Measurements from ENCODE around the gene DNAH3. TPM values are rescaled to one million over a fixed set of nuclear protein-coding genes. Genes with fewer than 3 reads are reported as not detected.

DNAH3 gene
- total and polyA plus RNA-seq, 2 of the 8 experiments (the other 6 are each of a cell fraction or from before 2014, with no cell fraction given) = 0.57 to 0.71 TPM

- Histone ChIP-seq H3K23ac (ENCODE audit: insufficient read length) (no peak overlapping the region), H2BK15ac (ENCODE audit: low read length) (no peak overlapping the region), H4K5ac (ENCODE audit: insufficient read length, low read depth, low read length) (no peak overlapping the region), H4K20me1 (replicated peaks in 1 of 2; ENCODE audit: control insufficient read depth in 1 of 2, insufficient read depth in 2 of 2, low read length in 2 of 2) (no peaks in the 10 kb centered on the region), H3K4me1 (replicated peaks in 1 of 4; ENCODE audit: control insufficient read depth in 3 of 4, insufficient read depth in 4 of 4, low read length in 3 of 4) (no peaks in the 10 kb centered on the region; a peak in 1 of 7 replicates), H3K36me3 (ENCODE audit: control insufficient read depth in 2 of 4, insufficient read depth in 4 of 4, low read length in 3 of 4) (peaks cover 0 to 4% (median 2%) of the 10 kb centered on the region in 4 experiments; a peak in 2 of 8 replicates), H3K27me3 (replicated peaks in 1 of 4; ENCODE audit: control insufficient read depth in 3 of 4, extremely low read depth in 1 of 4, insufficient read depth in 3 of 4, low read length in 3 of 4) (no peaks in the 10 kb centered on the region), H2BK20ac (ENCODE audit: low read length) (no peak overlapping the region), H3K4me2 (ENCODE audit: insufficient read depth in 1 of 2, low read depth in 2 of 2, low read length in 2 of 2) (no peak overlapping the region), H2BK5ac (ENCODE audit: low read depth, low read length) (no peak overlapping the region), H2BK120ac (replicated peaks; ENCODE audit: low read depth, low read length) (no peak overlapping the region), H3K4me3 (ENCODE audit: extremely low read depth in 1 of 4, insufficient read depth in 2 of 4, low read depth in 3 of 4, low read length in 4 of 4) (no peak overlapping the region), H2BK12ac (ENCODE audit: low read depth, low read length) (no peak overlapping the region), H3K9me3 (ENCODE audit: insufficient read depth in 2 of 2, low read depth in 1 of 2, low read length in 1 of 2) (no peaks in the 10 kb centered on the region), H3K79me2 (ENCODE audit: control insufficient read depth in 1 of 2, insufficient read depth in 2 of 2, low read length in 2 of 2) (no peaks in the 10 kb centered on the region), H2AK5ac (ENCODE audit: low read depth, low read length) (no peak overlapping the region), H4K91ac (replicated peaks; ENCODE audit: insufficient read length, low read length) (no peak overlapping the region), H3K4ac (replicated peaks; ENCODE audit: insufficient read length, low read depth, low read length) (no peak overlapping the region), H3K9ac (replicated peaks in 1 of 4; ENCODE audit: extremely low read depth in 1 of 4, low read depth in 3 of 4, low read length in 3 of 4) (no peak overlapping the region), H2AFZ (ENCODE audit: low read length) (no peak overlapping the region), H3K18ac (ENCODE audit: extremely low read depth, low read length) (no peak overlapping the region), H3K14ac (ENCODE audit: insufficient read length) (no peak overlapping the region), H3K23me2 (ENCODE audit: low read depth, low read length) (no peaks in the 10 kb centered on the region; the same call in 1 of the 2 replicates), H3K27ac (ENCODE audit: low read depth, low read length) (no peak overlapping the region), H3K56ac (replicated peaks; ENCODE audit: insufficient read length, low read depth, low read length) (no peak overlapping the region), H4K8ac (ENCODE audit: extremely low read depth, insufficient read depth, low read length) (no peak overlapping the region), H3K79me1 (ENCODE audit: low read depth, low read length) (no peaks in the 10 kb centered on the region)
- DNase-seq (ENCODE audit: low read depth in 1 of 2, low spot score in 2 of 2) = no peak
- FAIRE-seq = no peak
- 84% methylated on average over 5 of the region's 5 CpGs; no CpG with 5 or more reads in 1 of the 2 experiments for WGBS, 2 experiments (ENCODE audit: extremely low coverage in 1 of 2, insufficient coverage in 1 of 2, insufficient read length in 1 of 2, insufficient replicate concordance in 2 of 2, low coverage in 1 of 2, low lambda C conversion rate in 2 of 2, missing lambda C conversion rate in 1 of 2)
- CTCF ChIA-PET (ENCODE audit: partially characterized antibody) = interaction anchor here (0.8 to 1.4 kb wide), 3 partner anchors 11 to 69 kb away, joined by 3 to 5 read pairs (median 5); no protein-coding TSS in a partner anchor
- POLR2A ChIA-PET (ENCODE audit: partially characterized antibody) = interaction anchor here (1.8 kb wide), 1 partner anchor 19 kb away, joined by 8 read pairs; the partner anchor contains the start of genes DCUN1D3 and LYRM1
- TF ChIP-seq TAF7 (optimal IDR thresholded peaks at IDR 0.05; ENCODE audit: borderline replicate concordance, low read depth, low read length) = no peak
- TF ChIP-seq KDM4A (IDR thresholded peaks at IDR 0.05; ENCODE audit: low read depth, low read length, severe bottlenecking) = no peak
- TF ChIP-seq, protein P1, sequence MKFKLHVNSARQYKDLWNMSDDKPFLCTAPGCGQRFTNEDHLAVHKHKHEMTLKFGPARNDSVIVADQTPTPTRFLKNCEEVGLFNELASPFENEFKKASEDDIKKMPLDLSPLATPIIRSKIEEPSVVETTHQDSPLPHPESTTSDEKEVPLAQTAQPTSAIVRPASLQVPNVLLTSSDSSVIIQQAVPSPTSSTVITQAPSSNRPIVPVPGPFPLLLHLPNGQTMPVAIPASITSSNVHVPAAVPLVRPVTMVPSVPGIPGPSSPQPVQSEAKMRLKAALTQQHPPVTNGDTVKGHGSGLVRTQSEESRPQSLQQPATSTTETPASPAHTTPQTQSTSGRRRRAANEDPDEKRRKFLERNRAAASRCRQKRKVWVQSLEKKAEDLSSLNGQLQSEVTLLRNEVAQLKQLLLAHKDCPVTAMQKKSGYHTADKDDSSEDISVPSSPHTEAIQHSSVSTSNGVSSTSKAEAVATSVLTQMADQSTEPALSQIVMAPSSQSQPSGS (IDR thresholded peaks at IDR 0.05; ENCODE audit: low read length) = no peak
- no peak for TF ChIP-seq YY1 (IDR thresholded peaks at IDR 0.05; ENCODE audit: low read depth, low read length)
- TF ChIP-seq CEBPB (IDR thresholded peaks at IDR 0.05; ENCODE audit: low read depth, low read length) = no peak
- no peak for TF ChIP-seq TEAD4 (IDR thresholded peaks at IDR 0.05; ENCODE audit: low read depth, low read length)
- TF ChIP-seq SP4 (IDR thresholded peaks at IDR 0.05; ENCODE audit: low read length) = no peak
- no peak for TF ChIP-seq USF2 (IDR thresholded peaks at IDR 0.05; ENCODE audit: low read length)
- TF ChIP-seq KDM5A (IDR thresholded peaks at IDR 0.05; ENCODE audit: low read length) = no peak
Observed at GRCh38 chr16:20920091-20920490, 230.6 kb downstream of the DNAH3 start.

All from H1 (cell line).